NCI-H2107 treated with DMSO at 0.1 percent for 48 hours (cell line): Measurements from ENCODE around the gene AKAP9.
"Not testable (repeated sequence)": the region's sequence is repeated elsewhere in the genome, so short reads cannot be mapped to it uniquely, and the experiment has no call there.

Experiments
- DNase-seq: peaks from one replicate; lab custom pipeline; 2025; ENCODE audit not compliant: unreplicated experiment; lab: John Stamatoyannopoulos, UW

Gene AKAP9

DNA sequence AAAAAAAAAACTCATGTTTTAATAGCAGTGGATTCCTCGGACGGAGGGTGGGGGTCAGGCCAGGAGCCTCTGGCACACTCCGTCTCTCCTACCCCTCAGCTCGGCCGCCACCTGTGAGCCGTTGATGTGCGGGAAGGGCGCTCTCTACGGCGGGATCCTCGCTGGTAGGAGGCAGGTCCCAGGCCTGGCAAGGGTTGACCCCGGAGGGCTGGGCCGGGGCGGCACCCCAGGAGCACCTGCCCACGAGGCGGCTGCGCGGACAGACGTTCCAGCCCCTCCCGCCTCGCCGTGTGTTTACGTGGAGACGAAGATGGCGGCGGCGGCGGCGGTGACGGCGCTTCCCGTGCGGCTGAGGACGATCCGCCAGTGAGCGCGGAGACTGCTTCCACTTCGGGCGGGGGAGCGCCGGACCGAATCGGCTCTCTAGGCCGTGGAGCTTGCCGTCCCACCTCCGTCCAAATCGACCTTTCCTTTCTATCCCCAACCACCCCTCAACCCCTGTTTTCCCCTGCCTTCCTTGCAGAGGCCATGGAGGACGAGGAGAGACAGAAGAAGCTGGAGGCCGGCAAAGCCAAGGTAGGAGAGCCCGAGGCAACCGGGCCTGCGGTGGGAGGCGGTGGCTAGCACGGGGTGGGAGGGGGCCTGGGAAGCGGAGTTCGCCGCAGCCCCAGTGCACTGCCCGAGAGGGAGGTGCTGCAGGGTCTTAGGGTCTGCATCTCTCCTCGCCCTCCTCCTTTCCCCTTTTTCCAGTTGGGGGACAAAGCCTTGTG, at the start of gene AKAP9:
Gene AKAP9, plus strand, starts transcription at position 291 of the 770 bp plus-strand sequence. Its CDS starts 238 bp downstream, at position 529.
- peak; percentile 85 for DNase-seq

GRCh38 chr7:91892099-91892705, 48.5 kb upstream of the AKAP9 start:
- DNase-seq: no peak

GRCh38 chr7:91892821-91893340, 47.8 kb upstream of the AKAP9 start:
- no peak for DNase-seq

DNA sequence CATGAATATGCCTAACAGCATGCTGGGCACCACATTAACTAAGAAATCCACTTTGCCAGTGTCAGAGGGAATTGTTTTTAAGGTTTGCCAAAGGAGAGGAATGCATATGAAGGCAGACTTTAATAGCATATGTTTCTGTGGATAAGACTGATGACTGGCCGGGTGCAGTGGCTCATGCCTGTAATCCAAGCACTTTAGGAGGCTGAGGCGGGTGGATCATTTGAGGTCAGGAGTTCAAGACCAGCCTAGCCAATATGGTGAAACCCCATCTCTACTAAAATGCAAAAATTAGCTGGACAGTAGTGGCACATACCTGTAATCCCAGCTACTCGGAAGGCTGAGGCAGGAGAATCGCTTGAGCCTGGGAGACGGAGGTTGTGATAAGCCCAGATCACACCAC, 47.0 kb upstream of the AKAP9 start:
- DNase-seq: not testable (repeated sequence)

DNA sequence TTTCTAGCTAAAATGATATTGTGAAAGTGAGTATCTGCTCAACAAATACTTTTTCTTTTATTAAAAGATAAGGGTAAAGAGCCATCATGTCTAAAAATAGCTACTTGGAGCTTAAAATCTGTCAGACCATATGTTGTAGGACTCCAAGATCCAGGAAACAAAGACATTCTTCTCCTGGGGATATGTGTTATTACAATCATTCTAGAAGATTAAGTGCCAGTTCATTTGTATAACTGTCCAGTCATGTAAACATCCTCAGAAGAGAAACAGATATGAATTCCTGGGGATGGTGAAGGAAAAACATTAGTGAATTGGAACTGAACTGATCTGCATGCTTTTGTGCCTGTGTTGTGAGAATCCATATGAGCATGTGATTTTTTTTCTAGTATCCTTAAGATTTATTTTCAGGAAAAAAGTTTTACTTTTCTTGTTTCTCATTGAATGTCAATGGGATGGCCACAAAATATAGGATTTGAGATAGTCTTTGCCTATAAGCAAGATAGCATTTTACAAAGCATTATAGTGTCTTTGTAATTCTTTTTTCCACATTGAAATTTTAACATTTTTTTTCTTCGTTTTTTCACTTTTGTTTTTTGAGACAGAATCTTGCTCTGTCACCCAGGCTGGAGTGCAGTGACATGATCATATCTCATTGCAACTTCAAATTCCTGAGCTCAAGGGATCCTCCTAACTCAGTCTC, 45.7 kb upstream of the AKAP9 start:
- no peak for DNase-seq

DNA sequence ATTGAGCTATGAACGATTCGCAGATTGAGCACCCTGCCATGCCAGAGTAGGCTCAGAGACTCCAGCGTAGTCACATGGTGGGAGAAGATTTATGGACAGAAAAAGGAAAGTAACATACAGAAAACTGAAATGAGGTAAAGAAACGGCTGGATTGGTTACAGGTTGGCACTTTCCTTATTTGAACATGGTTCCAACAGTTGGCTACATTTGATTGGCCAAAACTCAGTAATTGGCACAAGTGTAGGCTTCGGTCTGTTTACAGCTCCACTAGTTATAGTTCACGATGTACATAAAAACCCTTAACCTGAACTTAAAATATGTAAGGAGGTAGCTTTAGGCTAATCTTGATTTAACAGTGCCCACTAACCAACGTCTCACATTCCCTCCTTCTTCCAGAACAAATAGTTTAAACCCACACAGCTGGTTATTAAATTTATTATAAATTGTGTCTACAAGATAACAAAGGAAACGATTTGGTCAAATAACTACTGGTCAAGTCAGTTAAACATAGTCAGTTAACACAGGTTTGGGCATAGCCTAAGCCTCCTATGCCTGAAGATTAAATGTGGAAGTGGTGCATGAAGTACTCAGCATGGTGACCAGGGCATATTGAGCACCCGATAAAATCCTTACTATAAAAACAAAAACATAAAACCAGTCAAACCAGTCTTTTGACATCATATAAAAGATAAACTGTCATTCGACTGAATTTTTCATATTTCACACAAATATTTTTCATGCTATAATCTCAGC, 42.2 kb upstream of the AKAP9 start:
- DNase-seq: no peak

GRCh38 chr7:91899563-91899962, 41.1 kb upstream of the AKAP9 start:
- DNase-seq: no peak

GRCh38 chr7:91910171-91910570, 30.5 kb upstream of the AKAP9 start:
- DNase-seq: no peak

DNA sequence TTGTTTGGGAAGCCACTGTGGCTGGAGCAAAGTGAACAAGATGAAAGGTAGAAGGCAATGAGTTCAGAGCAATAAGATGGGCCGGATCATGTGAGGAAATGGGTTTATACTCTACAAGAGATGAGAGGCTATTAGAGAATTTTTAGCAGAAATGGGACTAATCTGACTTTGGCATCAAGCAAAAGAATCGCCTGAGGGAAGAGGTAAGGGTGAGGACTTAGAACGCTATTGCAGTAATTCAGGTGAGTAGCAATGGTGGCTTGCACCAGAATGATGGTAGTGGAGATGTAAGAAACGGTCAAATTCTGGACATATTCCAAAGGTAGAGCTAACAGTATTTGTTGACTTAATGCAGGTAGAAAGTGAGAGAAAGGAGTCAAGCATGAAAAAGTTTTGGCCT, 29.5 kb upstream of the AKAP9 start:
- no peak for DNase-seq

DNA sequence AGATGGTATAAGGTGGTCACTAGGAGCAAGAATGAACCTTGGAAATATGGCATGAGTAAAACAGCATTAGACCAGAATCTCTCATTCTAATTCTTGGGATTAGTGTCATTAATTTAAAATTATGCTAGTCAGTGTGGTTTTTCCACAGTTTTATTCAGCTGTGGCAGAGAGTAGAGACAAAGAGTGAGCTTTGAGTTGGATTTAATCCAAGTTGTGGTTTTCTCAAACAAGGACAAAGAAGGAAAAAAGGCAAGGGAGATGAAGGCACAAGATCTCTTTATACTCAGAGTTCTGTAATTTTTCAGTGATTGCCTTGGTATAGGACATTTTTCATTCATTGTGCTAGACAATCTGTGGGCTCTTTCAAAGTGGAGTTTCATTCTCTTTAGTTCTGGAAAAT, 28.2 kb upstream of the AKAP9 start:
- DNase-seq: no peak

GRCh38 chr7:91913612-91914011, 27.1 kb upstream of the AKAP9 start:
- no peak for DNase-seq

- no peak for DNase-seq
Measured at GRCh38 chr7:91915401-91916050, 25.1 kb upstream of the AKAP9 start.

DNA sequence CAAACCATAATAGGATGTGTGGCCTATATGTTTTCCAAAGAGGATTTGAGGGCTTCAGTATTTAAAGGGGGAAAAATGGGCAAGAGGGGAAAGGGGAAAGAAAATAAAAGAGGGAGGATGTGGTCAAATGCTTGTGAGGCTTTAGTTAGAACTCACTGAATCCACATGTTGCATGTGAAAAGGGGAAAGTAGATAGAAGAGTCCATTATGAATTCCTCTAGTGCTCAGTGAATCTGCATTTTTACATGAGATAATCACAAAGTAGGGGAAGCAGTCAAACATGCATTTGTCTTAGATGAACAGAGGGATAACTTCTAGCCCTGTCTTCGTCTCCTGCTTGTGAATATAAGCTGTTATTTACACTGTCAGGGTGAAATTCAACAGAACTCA, 24.6 kb upstream of the AKAP9 start:
- DNase-seq: no peak

DNA sequence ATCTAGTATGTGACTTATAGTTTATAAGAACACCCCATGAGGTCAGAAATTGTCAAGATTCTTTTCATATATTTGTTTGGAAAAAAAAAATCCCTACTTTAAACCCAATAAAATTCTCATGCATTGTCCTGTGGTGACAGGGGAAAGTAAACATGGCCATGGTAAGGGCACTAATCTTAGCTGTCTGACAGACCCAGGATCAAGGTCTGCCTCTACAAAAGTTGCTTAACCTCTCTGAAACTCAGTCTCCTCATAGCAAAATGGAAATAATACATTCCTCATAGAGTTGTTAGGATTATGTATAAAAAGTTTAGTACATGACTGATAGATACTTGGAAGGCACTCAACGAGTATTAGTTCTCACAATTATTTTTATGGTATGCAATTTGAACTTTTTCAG, 22.3 kb upstream of the AKAP9 start:
- no peak for DNase-seq

DNA sequence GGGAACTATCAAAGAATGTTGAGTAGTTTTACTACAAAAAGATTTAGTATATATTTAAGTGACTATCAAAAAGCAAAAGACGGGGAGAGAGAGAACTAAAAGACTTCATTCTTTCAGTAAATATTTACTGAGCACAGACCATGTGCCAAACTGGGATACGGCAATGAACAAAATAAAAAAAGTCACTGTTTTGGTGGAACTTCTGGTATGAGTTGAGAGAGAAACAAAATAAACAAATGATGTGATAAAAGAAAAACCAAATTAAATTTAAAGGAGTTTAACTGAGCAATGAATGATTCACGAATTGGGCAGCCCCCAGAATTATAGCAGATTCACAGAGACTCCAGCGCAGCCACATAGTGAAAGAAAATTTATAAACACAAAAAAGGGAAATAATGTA, 17.8 kb upstream of the AKAP9 start:
- DNase-seq: no peak

DNA sequence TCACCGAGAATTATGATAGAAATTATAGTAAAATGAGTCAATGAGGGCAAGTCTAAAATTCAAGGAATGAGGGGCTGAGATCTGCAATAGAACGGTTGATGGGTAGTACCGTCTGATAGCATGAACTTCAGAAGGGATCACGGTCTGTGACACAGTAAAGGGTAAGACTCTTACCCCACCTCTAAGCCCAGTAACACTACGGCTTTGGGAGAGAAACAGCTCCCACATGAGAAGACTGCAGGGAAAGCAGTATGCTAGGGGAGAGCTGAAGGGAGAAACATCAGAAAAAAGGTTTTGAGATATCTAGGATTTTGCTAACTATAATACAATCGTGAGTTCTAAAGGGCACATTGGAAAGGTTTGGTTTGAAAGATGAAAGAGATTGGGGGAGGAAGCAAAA, 12.8 kb upstream of the AKAP9 start:
- no peak for DNase-seq

DNA sequence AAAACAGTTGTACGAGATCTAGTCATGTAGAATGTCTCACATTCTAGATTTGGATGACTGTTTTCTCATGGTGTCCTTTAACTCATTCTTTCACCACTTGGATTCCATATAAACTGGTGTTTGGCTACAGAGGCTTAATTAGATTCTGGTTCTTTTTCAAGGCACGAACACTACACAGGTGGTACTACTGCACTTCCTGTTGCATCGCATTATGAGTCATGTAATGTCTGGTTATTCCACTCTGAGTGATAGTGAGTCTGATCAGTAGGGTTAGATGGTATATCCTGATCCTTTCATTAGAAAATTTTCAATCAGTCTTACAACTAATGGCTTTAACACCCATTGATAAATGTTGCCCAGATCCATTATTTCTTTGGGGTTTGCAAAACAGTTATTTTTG, 11.2 kb upstream of the AKAP9 start:
- DNase-seq: no peak

DNA sequence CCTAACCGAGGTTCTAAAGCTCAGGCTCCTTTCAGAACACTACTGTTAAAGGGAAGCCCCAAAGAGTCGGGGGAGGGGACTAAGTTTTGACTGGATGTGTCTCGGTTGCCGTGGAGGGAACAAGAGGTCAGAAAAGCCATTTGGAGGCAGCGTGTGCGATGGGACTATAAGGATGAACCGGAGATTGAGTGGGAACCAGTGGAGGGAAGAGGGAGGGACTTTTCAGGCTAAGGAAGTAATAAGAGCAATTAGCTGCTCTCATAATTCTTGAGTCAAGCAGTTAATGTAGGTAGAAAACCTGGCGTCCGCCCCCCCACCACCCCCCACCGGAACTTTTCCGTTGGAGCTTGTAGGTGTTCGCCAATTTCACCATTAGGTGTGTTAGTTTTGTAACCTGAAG, 491 bp upstream of the AKAP9 start:
- peak; percentile 52 for DNase-seq

- DNase-seq: peak; percentile 48
Measured at GRCh38 chr7:91941450-91941849, 788 bp downstream of the AKAP9 start.

GRCh38 chr7:91942312-91942711, 1.6 kb downstream of the AKAP9 start:
- DNase-seq: no peak

DNA sequence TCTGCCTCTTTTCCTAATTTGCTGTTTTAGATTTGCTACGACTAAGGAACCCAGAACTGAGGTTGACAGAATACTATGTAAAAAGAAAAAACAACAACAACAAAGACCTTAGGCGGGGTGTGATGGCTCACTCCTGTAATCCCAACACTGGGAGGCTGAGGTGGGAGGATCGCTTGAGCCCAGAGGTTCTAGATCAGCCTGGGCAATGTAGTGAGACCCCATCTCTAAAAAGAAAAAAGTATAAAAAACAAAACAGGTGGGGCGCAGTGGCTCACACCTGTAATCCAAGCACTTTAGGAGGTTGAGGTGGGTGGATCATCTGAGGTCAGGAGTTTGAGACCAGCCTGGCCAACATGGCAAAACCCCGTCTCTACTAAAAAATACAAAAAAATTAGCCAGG, 4.3 kb downstream of the AKAP9 start:
- not testable (repeated sequence) for DNase-seq
